ENCODE results near the gene SLC8A1.

Gene SLC8A1

GRCh38 chr2:40339026-40339425 lies 112.9 kb downstream of the SLC8A1 start:
- Mint-ChIP-seq H3K27me3 (no peaks in the 10 kb centered on the region), H3K4me1 (ENCODE audit: low read depth) (peaks cover 6% of the 10 kb centered on the region), H3K36me3 (ENCODE audit: low read depth) (no peaks in the 10 kb centered on the region), H3K4me3 (no peak overlapping the region), H3K9me3 (no peaks in the 10 kb centered on the region), H3K27ac (no peak overlapping the region)
- intact Hi-C loops (cut with micrococcal nuclease): loop anchor here (10.0 kb wide), 1 partner anchor 216 kb away; no protein-coding TSS in a partner anchor

- intact Hi-C loops (cut with micrococcal nuclease): loop anchor here (10.0 kb wide), 1 partner anchor 222 kb away; no protein-coding TSS in a partner anchor
- H3K36me3 Mint-ChIP-seq (ENCODE audit: low read depth): no peaks in the 10 kb centered on the region
- no peaks in the 10 kb centered on the region for H3K9me3 Mint-ChIP-seq
- H3K27ac Mint-ChIP-seq: no peak overlapping the region
- no peaks in the 10 kb centered on the region for H3K27me3 Mint-ChIP-seq
- peaks cover 28% of the 10 kb centered on the region for H3K4me1 Mint-ChIP-seq (ENCODE audit: low read depth)
- no peak overlapping the region for H3K4me3 Mint-ChIP-seq
These were observed 119.6 kb downstream of the SLC8A1 start for GRCh38 chr2:40332191-40332826.

GRCh38 chr2:40330096-40330495 lies 121.8 kb downstream of the SLC8A1 start:
- Mint-ChIP-seq H3K36me3 (ENCODE audit: low read depth) (no peaks in the 10 kb centered on the region), H3K27ac (no peak overlapping the region), H3K27me3 (no peaks in the 10 kb centered on the region), H3K9me3 (no peaks in the 10 kb centered on the region), H3K4me1 (ENCODE audit: low read depth) (peaks cover 34% of the 10 kb centered on the region), H3K4me3 (no peak overlapping the region)
- intact Hi-C loops (cut with micrococcal nuclease): loop anchor here (10.0 kb wide), 1 partner anchor 225 kb away; no protein-coding TSS in a partner anchor

- peaks cover 34% of the 10 kb centered on the region for H3K4me1 Mint-ChIP-seq (ENCODE audit: low read depth)
- H3K4me3 Mint-ChIP-seq: no peak overlapping the region
- no peaks in the 10 kb centered on the region for H3K27me3 Mint-ChIP-seq
- H3K27ac Mint-ChIP-seq: no peak overlapping the region
- intact Hi-C loops (cut with micrococcal nuclease): loop anchor here (10.0 kb wide), 1 partner anchor 225 kb away; no protein-coding TSS in a partner anchor
- H3K9me3 Mint-ChIP-seq: no peaks in the 10 kb centered on the region
- H3K36me3 Mint-ChIP-seq (ENCODE audit: low read depth): no peaks in the 10 kb centered on the region
These were observed 122.2 kb downstream of the SLC8A1 start for GRCh38 chr2:40329739-40330030.

- H3K27ac Mint-ChIP-seq: no peak overlapping the region
These were observed 126.8 kb downstream of the SLC8A1 start for GRCh38 chr2:40325116-40325515.

GRCh38 chr2:40324656-40325055 lies 127.2 kb downstream of the SLC8A1 start:
- no peak overlapping the region for H3K4me3 Mint-ChIP-seq

More at GRCh38 chr2:40325116-40325515, 126.8 kb downstream of the SLC8A1 start:
- H3K27me3 Mint-ChIP-seq: no peaks in the 10 kb centered on the region
- no peak overlapping the region for H3K4me3 Mint-ChIP-seq
- intact Hi-C loops (cut with micrococcal nuclease): no loop called here
- H3K36me3 Mint-ChIP-seq (ENCODE audit: low read depth): no peaks in the 10 kb centered on the region
- H3K4me1 Mint-ChIP-seq (ENCODE audit: low read depth): peaks cover 27% of the 10 kb centered on the region
- H3K9me3 Mint-ChIP-seq: no peaks in the 10 kb centered on the region

GRCh38 chr2:40321822-40322221 lies 130.1 kb downstream of the SLC8A1 start:
- intact Hi-C loops (cut with micrococcal nuclease): no loop called here
- Mint-ChIP-seq H3K4me3 (no peak overlapping the region), H3K9me3 (no peaks in the 10 kb centered on the region), H3K36me3 (ENCODE audit: low read depth) (no peaks in the 10 kb centered on the region), H3K27me3 (no peaks in the 10 kb centered on the region), H3K27ac (no peak overlapping the region), H3K4me1 (ENCODE audit: low read depth) (peaks cover 5% of the 10 kb centered on the region)

More at GRCh38 chr2:40324656-40325055, 127.2 kb downstream of the SLC8A1 start:
- H3K9me3 Mint-ChIP-seq: no peaks in the 10 kb centered on the region
- no peak overlapping the region for H3K27ac Mint-ChIP-seq
- intact Hi-C loops (cut with micrococcal nuclease): no loop called here
- no peaks in the 10 kb centered on the region for H3K36me3 Mint-ChIP-seq (ENCODE audit: low read depth)
- H3K27me3 Mint-ChIP-seq: no peaks in the 10 kb centered on the region
- peaks cover 27% of the 10 kb centered on the region for H3K4me1 Mint-ChIP-seq (ENCODE audit: low read depth)

GRCh38 chr2:40321016-40321623 lies 130.8 kb downstream of the SLC8A1 start:
- intact Hi-C loops (cut with micrococcal nuclease): no loop called here
- H3K4me1 Mint-ChIP-seq (ENCODE audit: low read depth): peaks cover 2% of the 10 kb centered on the region
- H3K36me3 Mint-ChIP-seq (ENCODE audit: low read depth): no peaks in the 10 kb centered on the region
- H3K27me3 Mint-ChIP-seq: no peaks in the 10 kb centered on the region
- no peaks in the 10 kb centered on the region for H3K9me3 Mint-ChIP-seq
- H3K27ac Mint-ChIP-seq: no peak overlapping the region
- no peak overlapping the region for H3K4me3 Mint-ChIP-seq

GRCh38 chr2:40318921-40319320 lies 133.0 kb downstream of the SLC8A1 start:
- no peaks in the 10 kb centered on the region for H3K36me3 Mint-ChIP-seq (ENCODE audit: low read depth)
- H3K4me1 Mint-ChIP-seq (ENCODE audit: low read depth): no peaks in the 10 kb centered on the region
- H3K27ac Mint-ChIP-seq: no peak overlapping the region
- intact Hi-C loops (cut with micrococcal nuclease): no loop called here
- H3K27me3 Mint-ChIP-seq: no peaks in the 10 kb centered on the region
- H3K9me3 Mint-ChIP-seq: peaks cover 12% of the 10 kb centered on the region
- H3K4me3 Mint-ChIP-seq: no peak overlapping the region

- Mint-ChIP-seq H3K4me3 (no peak overlapping the region), H3K36me3 (ENCODE audit: low read depth) (no peaks in the 10 kb centered on the region), H3K4me1 (ENCODE audit: low read depth) (no peaks in the 10 kb centered on the region), H3K27ac (no peak overlapping the region), H3K9me3 (peaks cover 12% of the 10 kb centered on the region), H3K27me3 (no peaks in the 10 kb centered on the region)
- intact Hi-C loops (cut with micrococcal nuclease): no loop called here
These were observed 134.1 kb downstream of the SLC8A1 start for GRCh38 chr2:40317761-40318160.

GRCh38 chr2:40317046-40317445 lies 134.8 kb downstream of the SLC8A1 start:
- Mint-ChIP-seq H3K4me1 (ENCODE audit: low read depth) (no peaks in the 10 kb centered on the region), H3K9me3 (peaks cover 12% of the 10 kb centered on the region), H3K27ac (no peak overlapping the region), H3K27me3 (no peaks in the 10 kb centered on the region), H3K4me3 (no peak overlapping the region), H3K36me3 (ENCODE audit: low read depth) (no peaks in the 10 kb centered on the region)
- intact Hi-C loops (cut with micrococcal nuclease): no loop called here

- Mint-ChIP-seq H3K4me1 (ENCODE audit: low read depth) (no peaks in the 10 kb centered on the region), H3K36me3 (ENCODE audit: low read depth) (no peaks in the 10 kb centered on the region), H3K27ac (no peak overlapping the region), H3K4me3 (no peak overlapping the region), H3K9me3 (peaks cover 12% of the 10 kb centered on the region), H3K27me3 (no peaks in the 10 kb centered on the region)
- intact Hi-C loops (cut with micrococcal nuclease): no loop called here
These were observed 135.3 kb downstream of the SLC8A1 start for GRCh38 chr2:40316620-40317019.

- no peaks in the 10 kb centered on the region for H3K36me3 Mint-ChIP-seq (ENCODE audit: low read depth)
- intact Hi-C loops (cut with micrococcal nuclease): no loop called here
- H3K4me3 Mint-ChIP-seq: no peak overlapping the region
- H3K27ac Mint-ChIP-seq: no peak overlapping the region
- H3K9me3 Mint-ChIP-seq: peaks cover 12% of the 10 kb centered on the region
- no peaks in the 10 kb centered on the region for H3K4me1 Mint-ChIP-seq (ENCODE audit: low read depth)
- no peaks in the 10 kb centered on the region for H3K27me3 Mint-ChIP-seq
These were observed 136.2 kb downstream of the SLC8A1 start for GRCh38 chr2:40315683-40316082.

- H3K4me3 Mint-ChIP-seq: no peak overlapping the region
- no peak overlapping the region for H3K27ac Mint-ChIP-seq
- intact Hi-C loops (cut with micrococcal nuclease): no loop called here
- no peaks in the 10 kb centered on the region for H3K27me3 Mint-ChIP-seq
- H3K9me3 Mint-ChIP-seq: peaks cover 12% of the 10 kb centered on the region
- H3K36me3 Mint-ChIP-seq (ENCODE audit: low read depth): no peaks in the 10 kb centered on the region
- H3K4me1 Mint-ChIP-seq (ENCODE audit: low read depth): no peaks in the 10 kb centered on the region
These were observed 140.9 kb downstream of the SLC8A1 start for GRCh38 chr2:40311026-40311425.

- Mint-ChIP-seq H3K4me3 (no peak overlapping the region), H3K36me3 (ENCODE audit: low read depth) (no peaks in the 10 kb centered on the region), H3K4me1 (ENCODE audit: low read depth) (no peaks in the 10 kb centered on the region), H3K27ac (no peak overlapping the region), H3K9me3 (peaks cover 6% of the 10 kb centered on the region), H3K27me3 (no peaks in the 10 kb centered on the region)
- intact Hi-C loops (cut with micrococcal nuclease): no loop called here
These were observed 141.6 kb downstream of the SLC8A1 start for GRCh38 chr2:40310303-40310702.
